ENCODE data around the gene PRKAR2B.

DNA sequence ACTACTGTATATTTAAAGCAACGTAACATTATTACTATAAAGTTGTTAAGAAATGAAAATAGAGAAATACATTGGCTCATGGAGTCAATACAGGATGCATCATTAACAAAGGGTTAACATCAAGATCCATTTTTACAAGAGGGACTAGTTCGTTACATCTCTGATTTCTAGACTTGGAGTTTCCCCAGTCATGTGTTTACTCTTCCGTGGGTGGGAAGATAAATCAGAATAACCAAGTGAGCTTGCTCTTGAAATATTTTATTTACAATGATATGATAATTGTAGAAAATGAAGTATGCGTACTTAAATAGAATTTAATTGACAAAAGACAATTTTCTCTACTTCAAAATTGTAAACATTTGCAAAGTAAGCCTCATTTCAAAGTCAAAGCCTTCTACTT, 1.0 kb upstream of the PRKAR2B start:
- no peak for TF ChIP-seq RFX5 (IDR thresholded peaks at IDR 0.05; ENCODE audit: low read length)
- TF ChIP-seq, protein P1, sequence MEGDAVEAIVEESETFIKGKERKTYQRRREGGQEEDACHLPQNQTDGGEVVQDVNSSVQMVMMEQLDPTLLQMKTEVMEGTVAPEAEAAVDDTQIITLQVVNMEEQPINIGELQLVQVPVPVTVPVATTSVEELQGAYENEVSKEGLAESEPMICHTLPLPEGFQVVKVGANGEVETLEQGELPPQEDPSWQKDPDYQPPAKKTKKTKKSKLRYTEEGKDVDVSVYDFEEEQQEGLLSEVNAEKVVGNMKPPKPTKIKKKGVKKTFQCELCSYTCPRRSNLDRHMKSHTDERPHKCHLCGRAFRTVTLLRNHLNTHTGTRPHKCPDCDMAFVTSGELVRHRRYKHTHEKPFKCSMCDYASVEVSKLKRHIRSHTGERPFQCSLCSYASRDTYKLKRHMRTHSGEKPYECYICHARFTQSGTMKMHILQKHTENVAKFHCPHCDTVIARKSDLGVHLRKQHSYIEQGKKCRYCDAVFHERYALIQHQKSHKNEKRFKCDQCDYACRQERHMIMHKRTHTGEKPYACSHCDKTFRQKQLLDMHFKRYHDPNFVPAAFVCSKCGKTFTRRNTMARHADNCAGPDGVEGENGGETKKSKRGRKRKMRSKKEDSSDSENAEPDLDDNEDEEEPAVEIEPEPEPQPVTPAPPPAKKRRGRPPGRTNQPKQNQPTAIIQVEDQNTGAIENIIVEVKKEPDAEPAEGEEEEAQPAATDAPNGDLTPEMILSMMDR (IDR thresholded peaks at IDR 0.05) = no peak
- no peak for TF ChIP-seq YY1 (IDR thresholded peaks at IDR 0.05; ENCODE audit: low read depth)
- no peak for TF ChIP-seq NRF1 (IDR thresholded peaks at IDR 0.05; ENCODE audit: low read depth, low read length)
- no peak for TF ChIP-seq FOXM1 (IDR thresholded peaks at IDR 0.05; ENCODE audit: low read depth)
- no peak for TF ChIP-seq RXRA (IDR thresholded peaks at IDR 0.05; ENCODE audit: borderline replicate concordance, low read depth)
- no peak for TF ChIP-seq POLR2AphosphoS5 (IDR thresholded peaks at IDR 0.05; ENCODE audit: low read depth, low read length)
- TF ChIP-seq, protein P2, sequence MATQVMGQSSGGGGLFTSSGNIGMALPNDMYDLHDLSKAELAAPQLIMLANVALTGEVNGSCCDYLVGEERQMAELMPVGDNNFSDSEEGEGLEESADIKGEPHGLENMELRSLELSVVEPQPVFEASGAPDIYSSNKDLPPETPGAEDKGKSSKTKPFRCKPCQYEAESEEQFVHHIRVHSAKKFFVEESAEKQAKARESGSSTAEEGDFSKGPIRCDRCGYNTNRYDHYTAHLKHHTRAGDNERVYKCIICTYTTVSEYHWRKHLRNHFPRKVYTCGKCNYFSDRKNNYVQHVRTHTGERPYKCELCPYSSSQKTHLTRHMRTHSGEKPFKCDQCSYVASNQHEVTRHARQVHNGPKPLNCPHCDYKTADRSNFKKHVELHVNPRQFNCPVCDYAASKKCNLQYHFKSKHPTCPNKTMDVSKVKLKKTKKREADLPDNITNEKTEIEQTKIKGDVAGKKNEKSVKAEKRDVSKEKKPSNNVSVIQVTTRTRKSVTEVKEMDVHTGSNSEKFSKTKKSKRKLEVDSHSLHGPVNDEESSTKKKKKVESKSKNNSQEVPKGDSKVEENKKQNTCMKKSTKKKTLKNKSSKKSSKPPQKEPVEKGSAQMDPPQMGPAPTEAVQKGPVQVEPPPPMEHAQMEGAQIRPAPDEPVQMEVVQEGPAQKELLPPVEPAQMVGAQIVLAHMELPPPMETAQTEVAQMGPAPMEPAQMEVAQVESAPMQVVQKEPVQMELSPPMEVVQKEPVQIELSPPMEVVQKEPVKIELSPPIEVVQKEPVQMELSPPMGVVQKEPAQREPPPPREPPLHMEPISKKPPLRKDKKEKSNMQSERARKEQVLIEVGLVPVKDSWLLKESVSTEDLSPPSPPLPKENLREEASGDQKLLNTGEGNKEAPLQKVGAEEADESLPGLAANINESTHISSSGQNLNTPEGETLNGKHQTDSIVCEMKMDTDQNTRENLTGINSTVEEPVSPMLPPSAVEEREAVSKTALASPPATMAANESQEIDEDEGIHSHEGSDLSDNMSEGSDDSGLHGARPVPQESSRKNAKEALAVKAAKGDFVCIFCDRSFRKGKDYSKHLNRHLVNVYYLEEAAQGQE (IDR thresholded peaks at IDR 0.05; ENCODE audit: low read depth, low read length) = no peak
- TF ChIP-seq CHD2 (IDR thresholded peaks at IDR 0.05; ENCODE audit: low read length, partially characterized antibody) = no peak
- TF ChIP-seq EZH2phosphoT487 (IDR thresholded peaks at IDR 0.05; ENCODE audit: borderline replicate concordance, low read depth) = no peak

Measured in SK-N-SH (cell line).